ENCODE data around the gene ZNF716.
"Not testable (repeated sequence)": the region's sequence is repeated elsewhere in the genome, so short reads cannot be mapped to it uniquely, and the experiment has no call there.

ZNF716 gene

GRCh38 chr7:57438244-57438643 is 11.7 kb upstream of the ZNF716 start:
- no peak for DNase-seq (ENCODE audit: low spot score)
- TF ChIP-seq, protein P1, sequence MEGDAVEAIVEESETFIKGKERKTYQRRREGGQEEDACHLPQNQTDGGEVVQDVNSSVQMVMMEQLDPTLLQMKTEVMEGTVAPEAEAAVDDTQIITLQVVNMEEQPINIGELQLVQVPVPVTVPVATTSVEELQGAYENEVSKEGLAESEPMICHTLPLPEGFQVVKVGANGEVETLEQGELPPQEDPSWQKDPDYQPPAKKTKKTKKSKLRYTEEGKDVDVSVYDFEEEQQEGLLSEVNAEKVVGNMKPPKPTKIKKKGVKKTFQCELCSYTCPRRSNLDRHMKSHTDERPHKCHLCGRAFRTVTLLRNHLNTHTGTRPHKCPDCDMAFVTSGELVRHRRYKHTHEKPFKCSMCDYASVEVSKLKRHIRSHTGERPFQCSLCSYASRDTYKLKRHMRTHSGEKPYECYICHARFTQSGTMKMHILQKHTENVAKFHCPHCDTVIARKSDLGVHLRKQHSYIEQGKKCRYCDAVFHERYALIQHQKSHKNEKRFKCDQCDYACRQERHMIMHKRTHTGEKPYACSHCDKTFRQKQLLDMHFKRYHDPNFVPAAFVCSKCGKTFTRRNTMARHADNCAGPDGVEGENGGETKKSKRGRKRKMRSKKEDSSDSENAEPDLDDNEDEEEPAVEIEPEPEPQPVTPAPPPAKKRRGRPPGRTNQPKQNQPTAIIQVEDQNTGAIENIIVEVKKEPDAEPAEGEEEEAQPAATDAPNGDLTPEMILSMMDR (IDR thresholded peaks at IDR 0.05; ENCODE audit: borderline replicate concordance, control extremely low read depth, extremely low read depth, insufficient read depth, missing control alignments), result no peak
- in situ Hi-C loops (cut with MboI; ENCODE audit: low sequenced_read_pairs, unreplicated experiment), result no loop called here

DNA sequence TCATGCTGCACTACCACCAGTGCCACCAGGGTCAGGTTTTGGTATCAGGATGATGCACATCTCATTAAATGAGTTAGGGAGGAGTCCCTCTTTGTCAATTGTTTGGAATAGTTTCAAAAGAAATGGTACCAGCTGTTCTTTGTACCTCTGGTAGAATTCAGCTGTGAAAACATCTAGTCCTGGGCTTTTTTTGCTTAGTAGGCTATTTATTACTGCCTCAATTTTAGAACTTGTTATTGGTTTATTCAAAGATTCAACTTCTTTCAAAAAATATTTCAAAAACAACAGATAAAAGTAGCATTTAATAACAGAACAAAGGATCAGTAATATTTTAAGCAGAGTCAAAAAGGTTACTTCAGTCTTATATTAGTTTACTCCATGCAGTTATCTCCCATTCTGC is 6.4 kb upstream of the ZNF716 start:
- TF ChIP-seq, protein P1 (IDR thresholded peaks at IDR 0.05; ENCODE audit: borderline replicate concordance, control extremely low read depth, extremely low read depth, insufficient read depth, missing control alignments), result no peak
- in situ Hi-C loops (cut with MboI; ENCODE audit: low sequenced_read_pairs, unreplicated experiment), result no loop called here
- DNase-seq (ENCODE audit: low spot score), result no peak

GRCh38 chr7:57469186-57469828 is 19.3 kb downstream of the ZNF716 start:
- in situ Hi-C loops (cut with MboI; ENCODE audit: low sequenced_read_pairs, unreplicated experiment); DNase-seq (ENCODE audit: low spot score): not testable (repeated sequence)

DNA sequence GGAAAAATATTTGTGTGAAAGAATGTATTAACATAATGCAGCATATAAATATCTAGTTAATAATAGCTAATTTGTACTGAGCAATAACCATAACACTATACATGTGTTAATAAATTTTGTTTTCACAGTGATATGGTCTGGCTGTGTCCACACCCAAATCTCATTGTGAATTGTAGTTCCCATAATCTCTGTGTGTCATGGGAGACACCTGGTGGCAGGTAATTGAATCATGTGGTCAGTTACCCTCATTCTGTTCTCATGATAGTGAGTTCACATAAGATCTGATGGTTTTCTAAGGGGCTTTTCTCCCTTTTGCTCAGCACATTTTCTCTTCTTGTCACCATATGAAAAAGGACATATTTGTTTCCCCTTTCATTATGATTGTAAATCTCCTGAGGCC is 30.3 kb downstream of the ZNF716 start:
- DNase-seq (ENCODE audit: low spot score); in situ Hi-C loops (cut with MboI; ENCODE audit: low sequenced_read_pairs, unreplicated experiment): not testable (repeated sequence)

DNA sequence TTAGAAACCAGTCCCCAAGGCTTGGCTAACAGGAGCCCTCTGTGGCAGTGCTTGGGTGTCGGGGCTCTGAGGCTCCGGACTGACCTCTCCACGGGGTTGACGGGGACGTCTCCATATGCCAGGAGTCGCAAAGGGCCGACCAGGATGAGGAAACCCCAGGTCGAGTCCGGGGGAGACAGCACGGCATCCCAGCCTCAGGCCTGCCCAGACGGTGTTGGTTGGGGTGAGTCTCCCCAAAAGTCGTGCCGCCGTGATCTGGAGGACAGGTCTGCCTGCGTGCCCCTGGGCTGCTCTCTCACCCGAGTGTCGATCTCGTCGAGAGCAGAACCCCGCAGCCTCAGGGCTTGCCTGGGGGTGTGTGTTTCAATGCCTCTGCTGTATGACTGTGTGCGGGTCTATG is 35.0 kb downstream of the ZNF716 start:
- in situ Hi-C loops (cut with MboI; ENCODE audit: low sequenced_read_pairs, unreplicated experiment); DNase-seq (ENCODE audit: low spot score): not testable (repeated sequence)

DNA sequence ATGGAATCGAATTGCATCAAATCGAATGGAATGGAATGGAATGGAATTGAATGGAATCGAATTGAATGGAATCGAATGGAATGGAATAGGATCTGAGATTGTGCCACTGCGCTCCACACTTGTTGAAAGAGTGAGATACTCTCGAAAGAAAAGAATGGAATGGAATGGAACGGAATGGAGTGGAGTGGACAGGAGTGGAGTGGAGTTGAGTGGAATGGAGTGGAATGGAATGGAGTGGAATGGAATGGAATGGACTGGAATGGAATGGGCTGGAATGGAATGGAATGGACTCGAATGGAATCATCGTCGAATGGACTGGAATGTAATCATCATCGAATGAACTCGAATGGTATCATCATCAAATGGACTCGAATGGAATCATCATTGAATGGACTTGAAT is 38.0 kb downstream of the ZNF716 start:
- in situ Hi-C loops (cut with MboI; ENCODE audit: low sequenced_read_pairs, unreplicated experiment), result no loop called here
- TF ChIP-seq, protein P1 (IDR thresholded peaks at IDR 0.05; ENCODE audit: borderline replicate concordance, control extremely low read depth, extremely low read depth, insufficient read depth, missing control alignments), result no peak
- DNase-seq (ENCODE audit: low spot score), result no peak

DNA sequence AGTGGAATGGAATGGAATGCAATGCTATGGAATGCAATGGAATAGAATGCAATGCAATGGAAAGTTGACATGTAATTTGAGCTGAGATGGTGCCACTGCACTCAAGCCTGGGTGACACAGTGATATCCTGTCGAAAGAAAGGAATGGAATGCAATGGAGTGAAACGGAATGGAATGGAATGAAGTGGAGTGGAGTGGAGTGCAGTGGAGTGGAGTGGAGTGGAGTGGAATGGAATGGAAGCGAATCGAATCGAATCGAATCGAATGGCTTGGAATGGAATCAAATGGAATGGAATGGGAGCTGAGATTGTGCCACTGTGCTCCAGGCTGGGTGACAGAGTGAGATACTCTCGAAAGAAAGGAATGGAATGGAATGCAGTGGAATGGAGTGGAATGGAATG is 45.1 kb downstream of the ZNF716 start:
- DNase-seq (ENCODE audit: low spot score); in situ Hi-C loops (cut with MboI; ENCODE audit: low sequenced_read_pairs, unreplicated experiment): not testable (repeated sequence)

DNA sequence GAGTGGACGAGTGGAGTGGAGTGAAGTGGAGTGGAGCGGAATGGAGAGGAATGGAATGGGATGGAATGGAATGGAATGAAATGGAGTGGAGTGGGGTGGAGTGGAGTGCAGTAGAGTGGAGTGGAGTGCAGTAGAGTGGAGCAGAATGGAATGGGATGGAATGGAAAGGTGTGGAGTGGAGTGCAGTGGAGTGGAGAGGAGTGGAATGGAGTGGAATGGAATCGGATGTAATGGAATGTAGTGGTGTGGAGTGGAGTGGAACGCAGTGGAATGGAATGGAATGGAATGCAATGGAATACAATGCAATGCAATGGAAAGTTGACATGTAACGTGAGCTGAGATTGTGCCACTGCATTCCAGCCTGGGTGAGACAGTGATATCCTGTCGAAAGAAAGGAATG is 46.4 kb downstream of the ZNF716 start:
- in situ Hi-C loops (cut with MboI; ENCODE audit: low sequenced_read_pairs, unreplicated experiment), result no loop called here
- TF ChIP-seq, protein P1 (IDR thresholded peaks at IDR 0.05; ENCODE audit: borderline replicate concordance, control extremely low read depth, extremely low read depth, insufficient read depth, missing control alignments), result no peak
- no peak for DNase-seq (ENCODE audit: low spot score)

DNA sequence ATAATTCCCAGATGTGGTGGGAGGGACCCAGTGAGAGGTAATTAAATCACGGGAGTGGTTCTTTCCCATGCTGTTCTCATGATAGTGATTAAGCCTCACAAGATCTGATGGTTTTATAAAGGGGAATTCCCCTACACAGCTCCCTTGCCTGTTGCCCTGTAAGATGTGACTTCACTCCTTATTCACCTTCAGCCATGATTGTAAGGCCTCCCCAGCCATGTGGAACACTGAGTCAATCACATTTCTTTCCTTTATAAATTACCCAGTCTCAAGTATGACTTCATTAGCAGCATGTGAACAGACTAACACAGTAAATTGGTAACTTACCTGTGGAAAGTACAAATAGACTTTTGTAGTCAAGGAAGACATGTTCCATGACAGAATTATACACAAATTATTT is 55.2 kb downstream of the ZNF716 start:
- in situ Hi-C loops (cut with MboI; ENCODE audit: low sequenced_read_pairs, unreplicated experiment), result no loop called here
- TF ChIP-seq, protein P1 (IDR thresholded peaks at IDR 0.05; ENCODE audit: borderline replicate concordance, control extremely low read depth, extremely low read depth, insufficient read depth, missing control alignments), result no peak
- DNase-seq (ENCODE audit: low spot score), result no peak
